Neural progenitor cell (in vitro differentiated cells): ENCODE data around the gene ADGRV1. TPM values are rescaled to one million over a fixed set of nuclear protein-coding genes. Genes with fewer than 3 reads are reported as not detected.

ENCODE experiments used
- DNase-seq: peaks from one replicate; pipeline ENCODE4 v3.0.0-alpha.2; 2016; ENCODE audit warnings: low spot score
- H2AFZ ChIP-seq: fragments of 200-600 bp; sonication (generic); replicated peaks from 2 replicates; pipeline ENCODE4 v1.6.1; 2016; ENCODE audit warnings: antibody characterized with exemption
- H3F3A ChIP-seq: fragments of 200-600 bp; sonication (generic); 2 replicates; pipeline ENCODE4 v1.6.1; 2016; ENCODE audit warnings: antibody characterized with exemption, low read depth
- H3K27ac ChIP-seq: fragments of 200-600 bp; sonication (generic); 2 replicates; pipeline ENCODE4 v1.5.1; 2016; ENCODE audit warnings: mild to moderate bottlenecking
- H3K27me3 ChIP-seq: fragments of 200-600 bp; sonication (generic); 2 replicates; pipeline ENCODE4 v1.6.1; 2016; ENCODE audit warnings: mild to moderate bottlenecking, moderate library complexity
- H3K36me3 ChIP-seq: fragments of 200-600 bp; sonication (generic); 2 replicates; pipeline ENCODE4 v1.5.1; 2016
- H3K4me1 ChIP-seq: fragments of 200-600 bp; sonication (generic); 2 replicates; pipeline ENCODE4 v1.6.1; 2016; ENCODE audit warnings: mixed run types
- H3K4me2 ChIP-seq: fragments of 200-600 bp; sonication (generic); 2 replicates; pipeline ENCODE4 v1.6.1; 2016
- H3K4me3 ChIP-seq: fragments of 200-600 bp; sonication (generic); 2 replicates; pipeline ENCODE4 v1.5.1; 2016
- H3K79me2 ChIP-seq: fragments of 200-600 bp; sonication (generic); 2 replicates; pipeline ENCODE4 v1.6.1; 2016; ENCODE audit warnings: low read depth
- H3K9ac ChIP-seq: fragments of 200-600 bp; sonication (generic); 2 replicates; pipeline ENCODE4 v1.6.1; 2016
- H3K9me3 ChIP-seq: fragments of 200-600 bp; sonication (generic); 2 replicates; pipeline ENCODE4 v1.5.1; 2016; ENCODE audit warnings: low read depth
- H4K20me1 ChIP-seq: fragments of 200-600 bp; sonication (generic); 2 replicates; pipeline ENCODE4 v1.6.1; 2016; ENCODE audit warnings: low read depth
- H3K27ac Mint-ChIP-seq: 3 replicates; pipeline ENCODE4 v1.8.0; 2021; ENCODE audit warnings: mixed read lengths
- H3K27me3 Mint-ChIP-seq: 2 replicates; pipeline ENCODE4 v1.8.0; 2022; ENCODE audit warnings: low read depth, mild to moderate bottlenecking, inconsistent platforms, moderate library complexity, mixed read lengths; ENCODE audit not compliant: insufficient read depth
- H3K36me3 Mint-ChIP-seq: 3 replicates; pipeline ENCODE4 v1.8.0; 2021; ENCODE audit warnings: mixed read lengths
- H3K4me1 Mint-ChIP-seq: 3 replicates; pipeline ENCODE4 v1.8.0; 2021; ENCODE audit warnings: mixed read lengths
- H3K4me3 Mint-ChIP-seq: 3 replicates; pipeline ENCODE4 v1.8.0; 2021; ENCODE audit warnings: mild to moderate bottlenecking, moderate library complexity, mixed read lengths
- H3K9me3 Mint-ChIP-seq: 3 replicates; pipeline ENCODE4 v1.8.0; 2020; ENCODE audit warnings: mixed read lengths
- EZH2 ChIP-seq: fragments of 200-600 bp; sonication (generic); IDR thresholded peaks from 2 replicates; pipeline ENCODE4 v1.6.1; 2017; ENCODE audit warnings: antibody characterized with exemption, mild to moderate bottlenecking, moderate library complexity
- EZH2phosphoT487 ChIP-seq: fragments of 200-600 bp; sonication (generic); IDR thresholded peaks from 2 replicates; pipeline ENCODE4 v1.6.1; 2017; ENCODE audit warnings: antibody characterized with exemption
- total RNA-seq: library from RNA; depleted of rRNA; stranded (reverse); fragments of >200 nt; gene quantifications from 2 replicates; pipeline ENCODE4 v1.2.3, GENCODE V29; 2015; ENCODE audit warnings: low replicate concordance
- TF ChIP-seq, protein P1 (sequence below): fragments of 200-600 bp; sonication (generic); IDR thresholded peaks from 2 replicates; pipeline ENCODE4 v1.5.1; 2017; ENCODE audit warnings: antibody characterized with exemption, mild to moderate bottlenecking

ADGRV1 gene
- total RNA-seq, 1 donor from 2014 or later = 151 TPM

DNA sequence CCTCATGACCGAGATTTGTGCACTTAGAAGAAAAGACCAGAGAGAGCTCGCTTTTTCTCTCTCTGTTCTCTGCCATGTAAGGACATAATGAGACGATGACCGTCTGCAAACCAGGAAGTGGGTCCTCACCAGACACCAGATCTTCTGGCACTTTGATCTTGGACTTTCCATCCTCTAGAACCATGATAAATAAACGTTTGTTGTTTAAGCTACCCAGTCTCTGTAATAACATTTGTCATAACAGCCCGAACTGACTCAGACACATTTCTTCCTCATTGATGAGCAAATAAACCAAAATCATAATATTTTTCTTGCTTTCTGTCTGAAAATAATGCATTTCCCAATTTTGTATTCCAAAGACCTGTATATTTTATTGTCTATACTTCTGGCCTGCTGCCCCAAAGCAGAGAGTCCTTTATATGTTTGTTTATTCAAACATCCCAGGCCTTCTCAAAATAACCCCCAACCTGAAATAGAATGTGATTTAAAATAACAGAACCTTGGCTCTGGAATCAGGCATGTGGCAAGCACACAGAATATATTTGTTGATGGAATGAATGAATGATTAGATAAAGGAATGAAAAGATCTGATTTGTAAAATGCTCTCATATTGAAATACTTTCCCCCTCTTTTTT, 396.5 kb downstream of the ADGRV1 start:
- Histone ChIP-seq H2AFZ (no peak overlapping the region), H3K27ac (no peak overlapping the region), H3K4me3 (no peak overlapping the region), H4K20me1 (no peaks in the 10 kb centered on the region), H3F3A (no peaks in the 10 kb centered on the region), H3K79me2 (peaks cover 3% of the 10 kb centered on the region), H3K36me3 (no peaks in the 10 kb centered on the region), H3K9me3 (no peaks in the 10 kb centered on the region), H3K4me1 (peaks cover 6% of the 10 kb centered on the region), H3K9ac (no peak overlapping the region), H3K4me2 (no peak overlapping the region), H3K27me3 (no peaks in the 10 kb centered on the region)
- no peaks in the 10 kb centered on the region for H3K27me3 Mint-ChIP-seq
- TF ChIP-seq EZH2phosphoT487 (no peak), EZH2 (no peak)
- TF ChIP-seq, protein P1, sequence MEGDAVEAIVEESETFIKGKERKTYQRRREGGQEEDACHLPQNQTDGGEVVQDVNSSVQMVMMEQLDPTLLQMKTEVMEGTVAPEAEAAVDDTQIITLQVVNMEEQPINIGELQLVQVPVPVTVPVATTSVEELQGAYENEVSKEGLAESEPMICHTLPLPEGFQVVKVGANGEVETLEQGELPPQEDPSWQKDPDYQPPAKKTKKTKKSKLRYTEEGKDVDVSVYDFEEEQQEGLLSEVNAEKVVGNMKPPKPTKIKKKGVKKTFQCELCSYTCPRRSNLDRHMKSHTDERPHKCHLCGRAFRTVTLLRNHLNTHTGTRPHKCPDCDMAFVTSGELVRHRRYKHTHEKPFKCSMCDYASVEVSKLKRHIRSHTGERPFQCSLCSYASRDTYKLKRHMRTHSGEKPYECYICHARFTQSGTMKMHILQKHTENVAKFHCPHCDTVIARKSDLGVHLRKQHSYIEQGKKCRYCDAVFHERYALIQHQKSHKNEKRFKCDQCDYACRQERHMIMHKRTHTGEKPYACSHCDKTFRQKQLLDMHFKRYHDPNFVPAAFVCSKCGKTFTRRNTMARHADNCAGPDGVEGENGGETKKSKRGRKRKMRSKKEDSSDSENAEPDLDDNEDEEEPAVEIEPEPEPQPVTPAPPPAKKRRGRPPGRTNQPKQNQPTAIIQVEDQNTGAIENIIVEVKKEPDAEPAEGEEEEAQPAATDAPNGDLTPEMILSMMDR = no peak
- no peaks in the 10 kb centered on the region for H3K4me1 Mint-ChIP-seq
- no peaks in the 10 kb centered on the region for H3K9me3 Mint-ChIP-seq
- H3K36me3 Mint-ChIP-seq = peaks cover 2% of the 10 kb centered on the region
- DNase-seq = no peak
- no peak overlapping the region for H3K4me3 Mint-ChIP-seq
- H3K27ac Mint-ChIP-seq = no peak overlapping the region

DNA sequence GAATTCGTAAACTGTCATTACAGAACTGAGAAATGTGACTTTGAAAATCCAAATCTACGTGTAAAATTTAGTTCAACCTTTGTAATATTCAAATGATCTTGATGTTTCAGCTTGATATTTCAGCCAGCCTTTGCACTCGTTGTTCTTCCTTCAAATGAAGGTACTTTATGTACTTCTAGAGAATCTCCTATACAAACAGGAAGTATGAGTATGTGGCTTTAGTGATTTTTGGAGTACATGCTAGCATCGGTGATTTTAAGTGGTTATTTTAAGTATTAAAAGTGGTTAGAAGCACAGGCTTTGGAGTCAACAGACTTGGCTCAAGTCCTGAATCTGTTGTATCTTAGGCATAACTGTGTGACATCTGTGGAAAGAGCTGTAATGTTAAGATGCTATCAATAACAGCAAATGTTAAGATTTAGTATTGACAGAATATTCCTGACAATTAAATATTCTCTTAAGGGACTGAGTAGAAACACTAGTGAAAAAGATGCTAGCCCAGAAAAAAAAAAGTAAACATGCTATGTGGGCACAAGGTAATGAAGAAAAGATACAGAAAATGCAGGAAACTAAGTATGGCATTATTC, 398.0 kb downstream of the ADGRV1 start:
- Mint-ChIP-seq H3K4me3 (no peak overlapping the region), H3K4me1 (no peaks in the 10 kb centered on the region), H3K9me3 (no peaks in the 10 kb centered on the region), H3K36me3 (peaks cover 2% of the 10 kb centered on the region), H3K27me3 (no peaks in the 10 kb centered on the region), H3K27ac (no peak overlapping the region)
- Histone ChIP-seq H3K9ac (no peak overlapping the region), H2AFZ (no peak overlapping the region), H3K4me3 (no peak overlapping the region), H3K4me2 (no peak overlapping the region), H3K36me3 (no peaks in the 10 kb centered on the region), H3K79me2 (no peaks in the 10 kb centered on the region), H3K4me1 (peaks cover 5% of the 10 kb centered on the region), H3K27ac (no peak overlapping the region), H3K9me3 (no peaks in the 10 kb centered on the region), H3K27me3 (no peaks in the 10 kb centered on the region), H3F3A (no peaks in the 10 kb centered on the region), H4K20me1 (no peaks in the 10 kb centered on the region)
- DNase-seq = no peak
- TF ChIP-seq EZH2 = no peak
- TF ChIP-seq EZH2phosphoT487 = no peak
- TF ChIP-seq, protein P1 = no peak

DNA sequence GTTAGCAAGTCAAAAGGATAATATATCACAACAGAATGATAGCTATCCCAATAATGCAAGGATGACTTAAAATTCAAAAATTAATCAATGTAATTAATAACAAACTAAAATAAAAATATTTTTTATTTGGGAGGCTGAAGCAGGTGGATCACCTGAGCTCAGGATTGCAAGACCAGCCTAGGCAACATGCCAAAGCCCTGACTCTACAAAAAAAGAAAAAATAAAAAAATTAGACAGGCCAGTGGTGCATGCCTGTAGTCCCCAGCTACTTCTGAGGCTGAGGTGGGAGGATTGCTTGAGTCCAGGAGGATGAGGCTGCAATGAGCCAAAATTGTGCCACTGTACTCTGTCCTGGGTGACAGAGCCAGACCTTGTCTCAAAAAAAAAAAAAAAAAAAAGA, 399.3 kb downstream of the ADGRV1 start:
- H3K36me3 Mint-ChIP-seq = no peaks in the 10 kb centered on the region
- no peaks in the 10 kb centered on the region for H3K36me3 ChIP-seq
- no peaks in the 10 kb centered on the region for H3K27me3 ChIP-seq
- no peak overlapping the region for H3K27ac ChIP-seq
- no peak overlapping the region for H2AFZ ChIP-seq
- TF ChIP-seq EZH2phosphoT487 = no peak
- TF ChIP-seq EZH2 = no peak
- TF ChIP-seq, protein P1 = no peak
- H3K27me3 Mint-ChIP-seq = no peaks in the 10 kb centered on the region
- H3F3A ChIP-seq = no peaks in the 10 kb centered on the region
- no peaks in the 10 kb centered on the region for H3K4me1 ChIP-seq
- no peak for DNase-seq
- no peaks in the 10 kb centered on the region for H3K9me3 Mint-ChIP-seq
- H3K4me2 ChIP-seq = no peak overlapping the region
- H3K27ac Mint-ChIP-seq = no peak overlapping the region
- no peak overlapping the region for H3K4me3 ChIP-seq
- H3K9ac ChIP-seq = no peak overlapping the region
- no peaks in the 10 kb centered on the region for H3K79me2 ChIP-seq
- no peaks in the 10 kb centered on the region for H3K4me1 Mint-ChIP-seq
- H3K9me3 ChIP-seq = no peaks in the 10 kb centered on the region
- no peak overlapping the region for H3K4me3 Mint-ChIP-seq
- no peaks in the 10 kb centered on the region for H4K20me1 ChIP-seq
